Lung (tissue), 12 donors: Measurements from ENCODE around the gene RUVBL1. TPM values are rescaled to one million over a fixed set of nuclear protein-coding genes. Genes with fewer than 3 reads are reported as not detected.

Experiments
- ATAC-seq: fragments of 200-7000 bp; cut with Tn5 transposase; one replicate; pipeline ENCODE4 v1.9.1; 2020; ENCODE audit warnings: moderate number of reproducible peaks; ENCODE audit not compliant: insufficient read depth, low FRiP score
- DNase-seq, 3 donors: peaks; one replicate each; pipeline ENCODE4 v3.0.0-alpha.2; 2013 to 2017
- H3K27ac ChIP-seq, 2 donors: one replicate each; pipeline ENCODE4 v1.5.1; 2013; ENCODE audit warnings: mild to moderate bottlenecking in 2 of 2, moderate library complexity in 2 of 2, control low read depth in 1 of 2, inconsistent platforms in 1 of 2, low read depth in 1 of 2, low read length in 1 of 2
- H3K27me3 ChIP-seq, 3 donors: one replicate each; pipeline ENCODE4 v1.5.1; 2013; ENCODE audit warnings: low read length in 2 of 3; ENCODE audit not compliant: control insufficient read depth in 3 of 3, insufficient read depth in 3 of 3
- H3K36me3 ChIP-seq, 4 donors: one replicate each; pipeline ENCODE4 v1.5.1; 2013; ENCODE audit warnings: low read length in 4 of 4, mild to moderate bottlenecking in 1 of 4, moderate library complexity in 1 of 4; ENCODE audit not compliant: control insufficient read depth in 4 of 4, insufficient read depth in 4 of 4
- H3K4me1 ChIP-seq, 5 donors: one replicate each; pipeline ENCODE4 v1.5.1; 2013; ENCODE audit warnings: low read length in 5 of 5, mild to moderate bottlenecking in 2 of 5, moderate library complexity in 1 of 5; ENCODE audit not compliant: control insufficient read depth in 5 of 5, insufficient read depth in 5 of 5
- H3K4me3 ChIP-seq: one replicate; pipeline ENCODE4 v1.5.1; 2013; ENCODE audit warnings: mild to moderate bottlenecking, control low read depth, moderate library complexity
- H3K9ac ChIP-seq, 2 donors: one replicate each; pipeline ENCODE4 v1.5.1; 2013; ENCODE audit warnings: low read length in 2 of 2, control low read depth in 1 of 2; ENCODE audit not compliant: insufficient read depth in 1 of 2
- H3K9me3 ChIP-seq, 4 donors: one replicate each; pipeline ENCODE4 v1.5.1; 2013; ENCODE audit warnings: low read length in 3 of 4, mild to moderate bottlenecking in 1 of 4, moderate library complexity in 1 of 4; ENCODE audit not compliant: control insufficient read depth in 4 of 4, insufficient read depth in 3 of 4
- CTCF ChIP-seq: IDR thresholded peaks from 2 replicates; pipeline ENCODE4 v1.5.1; 2012; ENCODE audit warnings: mild to moderate bottlenecking; ENCODE audit errors: control extremely low read depth, extremely low read depth
- WGBS, 2 donors: extraction: QIAGEN DNeasy Blood & Tissue Kit; methylation state at CpG; one replicate each; pipeline ENCODE4 v1.1.7; 2013; 5-methylcytosine and 5-hydroxymethylcytosine counted together
- polyA plus RNA-seq, 2 donors: library from polyadenylated mRNA; stranded (reverse); fragments of 200-250 nt; gene quantifications; one replicate each; pipeline ENCODE4 v1.2.1, GENCODE V29; 2013
- total RNA-seq, 2 donors: library from RNA; depleted of rRNA in 1 of 2; stranded (reverse); fragments of >200 nt in 1 of 2; gene quantifications; one replicate each; pipeline ENCODE4 v1.2.1, GENCODE V29; 2014 to 2021
- donor health status: control.
- donor health status: control.
- donor health status: Bipolar disorder and iron deficiency.
- donor health status: healthy.
- donor health status: DM: yes; HTN: yes; CAD: no.

The RUVBL1 gene
- total and polyA plus RNA-seq, 4 donors, result 26.6 to 53.7 (median 41.7) TPM

- peak overlapping the region in 1 of 2 donors; percentile 17 for H3K9ac ChIP-seq
- peaks cover 0 to 28% (median 9%) of the 10 kb centered on the region in 5 donors for H3K4me1 ChIP-seq
Measured at GRCh38 chr3:128074851-128075521, 48.6 kb downstream of the RUVBL1 start.

DNA sequence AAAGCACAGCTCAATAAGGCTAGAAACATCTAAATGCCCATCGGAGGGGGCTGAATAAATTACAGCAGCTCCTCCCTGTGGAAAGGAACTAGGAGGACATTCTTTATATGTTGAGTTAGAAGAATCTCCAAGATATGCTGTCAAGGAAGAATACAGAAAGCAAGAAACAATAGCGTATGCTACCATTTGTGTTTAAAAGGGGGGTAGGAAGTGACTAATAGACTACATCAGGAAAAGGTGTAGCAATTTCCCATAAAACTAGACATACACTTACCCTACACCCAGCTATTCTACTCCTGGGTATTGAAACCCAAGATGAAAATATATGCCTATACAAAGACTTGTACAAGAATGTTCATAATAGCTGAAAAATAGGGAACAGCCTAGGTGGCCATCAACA is 49.8 kb downstream of the RUVBL1 start:
- no peak for ATAC-seq
- DNase-seq, result no peak
- Histone ChIP-seq H3K4me3 (no peak overlapping the region), H3K27me3 (peaks cover 0 to 3% (median 0%) of the 10 kb centered on the region in 3 donors), H3K9ac (no peak overlapping the region), H3K9me3 (no peaks in the 10 kb centered on the region), H3K27ac (peak overlapping the region in 1 of 2 donors; percentile 48), H3K36me3 (peaks cover 9 to 41% (median 20%) of the 10 kb centered on the region in 4 donors), H3K4me1 (peaks cover 0 to 28% (median 9%) of the 10 kb centered on the region in 5 donors)
- 51 to 65% methylated on average over 2 of the region's 2 CpGs for WGBS, 2 donors
- no peak for TF ChIP-seq CTCF

More at GRCh38 chr3:128074851-128075521, 48.6 kb downstream of the RUVBL1 start:
- no peaks in the 10 kb centered on the region for H3K9me3 ChIP-seq
- DNase-seq, result peak in 1 of 3 donors; percentile 11
- peak overlapping the region in 1 of 2 donors; percentile 54 for H3K27ac ChIP-seq
- no peak overlapping the region for H3K4me3 ChIP-seq
- peaks cover 0 to 3% (median 0%) of the 10 kb centered on the region in 3 donors for H3K27me3 ChIP-seq
- ATAC-seq, result no peak
- no peak for TF ChIP-seq CTCF
- 11 to 22% methylated on average over 7 of the region's 7 CpGs for WGBS, 2 donors
- H3K36me3 ChIP-seq, result peaks cover 6 to 32% (median 15%) of the 10 kb centered on the region in 4 donors

- TF ChIP-seq CTCF, result no peak
- no peaks in the 10 kb centered on the region for H3K9me3 ChIP-seq
- peaks cover 0 to 28% (median 9%) of the 10 kb centered on the region in 5 donors for H3K4me1 ChIP-seq
- whole genome bisulfite sequencing, 2 donors, result 81 to 84% methylated on average over 6 of the region's 6 CpGs
- H3K27ac ChIP-seq, result peak overlapping the region in 1 of 2 donors; percentile 48
- peaks cover 14 to 47% (median 25%) of the 10 kb centered on the region in 4 donors for H3K36me3 ChIP-seq
- peaks cover 0 to 3% (median 0%) of the 10 kb centered on the region in 3 donors for H3K27me3 ChIP-seq
- DNase-seq (no peak), ATAC-seq (no peak)
- no peak overlapping the region for H3K9ac ChIP-seq
- no peak overlapping the region for H3K4me3 ChIP-seq
Measured at GRCh38 chr3:128073185-128073725, 50.4 kb downstream of the RUVBL1 start.
